Activated CD4-positive, alpha-beta T cell treated with anti-CD3 and anti-CD28 coated beads, Interleukin-2, amount 50 U/mL, for 4 hours (primary cell): ENCODE data around the gene PCDHGA5.
"Not testable (repeated sequence)": the region's sequence is repeated elsewhere in the genome, so short reads cannot be mapped to it uniquely, and the experiment has no call there.

Source experiments
- DNase-seq, 2 experiments: peaks; one replicate each; pipeline ENCODE4 v3.0.0-alpha.2; 2020

Gene PCDHGA5

GRCh38 chr5:141363952-141364660, at the start of gene PCDHGA5:
PCDHGA5 (plus strand) TSS chr5:141364162; CDS start chr5:141364331, 169 bp downstream.
- DNase-seq: no peak

- DNase-seq: not testable (repeated sequence)
Measured at GRCh38 chr5:141316963-141317362, 47.0 kb upstream of the PCDHGA5 start.

DNA sequence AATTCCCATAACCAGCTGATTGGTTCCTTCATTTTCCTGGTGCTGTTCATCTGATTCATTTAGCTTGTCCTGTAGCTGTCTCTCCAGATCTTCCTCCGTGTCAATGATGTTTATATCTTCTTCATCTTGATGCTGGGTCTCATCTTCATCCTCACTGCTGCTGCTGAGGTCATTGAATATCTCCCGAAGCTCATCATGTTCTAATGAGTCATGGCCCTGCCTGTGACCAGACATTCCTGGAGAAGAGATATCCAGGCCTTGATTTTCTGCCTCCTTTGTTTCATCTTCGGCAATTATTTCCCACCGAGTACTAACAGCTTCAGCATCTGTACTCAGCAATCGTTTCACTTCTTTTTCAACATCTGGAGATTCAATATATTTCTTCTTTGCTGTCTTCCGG, 44.8 kb upstream of the PCDHGA5 start:
- DNase-seq: no peak

GRCh38 chr5:141319699-141320098, 44.3 kb upstream of the PCDHGA5 start:
- DNase-seq: no peak

DNA sequence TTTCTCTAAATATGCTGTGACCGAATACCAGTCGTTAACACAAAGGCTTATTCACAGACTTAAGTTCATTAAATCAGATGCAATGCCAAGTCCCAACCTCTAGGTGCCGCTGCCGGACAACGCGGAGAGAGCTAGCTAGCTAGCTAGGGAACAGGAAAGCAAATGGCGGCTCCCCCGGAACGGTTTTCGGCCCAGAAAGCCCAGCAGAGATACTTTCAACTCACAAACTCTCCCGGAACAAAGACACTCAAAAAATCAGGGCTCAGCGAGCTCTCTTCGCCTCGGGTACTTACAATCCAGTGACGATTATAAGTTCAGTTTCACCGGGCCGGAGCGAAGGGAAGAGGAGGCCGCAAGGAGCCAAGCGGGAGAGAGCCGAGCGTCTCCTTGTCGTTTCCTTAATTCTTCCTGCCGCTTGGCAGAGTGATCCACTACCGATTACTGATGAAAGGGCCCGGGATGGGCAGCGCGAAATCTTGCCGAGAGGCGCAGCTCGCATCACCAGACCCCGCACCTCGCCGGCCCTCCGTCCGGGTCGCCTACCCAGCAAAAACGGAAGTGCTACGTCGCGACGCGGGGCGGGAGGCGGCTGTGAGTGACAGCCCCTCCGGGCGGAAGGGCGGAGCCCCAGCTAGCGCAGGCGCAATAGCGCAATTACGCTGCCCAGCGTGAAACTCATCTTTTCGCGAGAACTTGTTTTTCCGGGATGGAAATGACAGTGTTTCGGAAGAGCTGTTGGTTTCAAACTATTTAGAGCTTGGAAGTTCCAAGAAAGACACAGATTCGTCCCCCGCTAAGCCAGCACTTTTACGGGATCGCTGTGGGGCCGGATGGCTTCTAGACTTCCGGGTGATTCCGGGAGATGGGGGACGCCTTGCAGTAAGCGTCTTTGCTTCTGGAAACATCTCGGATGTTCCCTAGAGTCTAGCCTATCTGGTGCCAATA, 43.5 kb upstream of the PCDHGA5 start, which contains the start of gene TAF7:
TAF7 (minus strand) TSS at position 560 of the 945 bp plus-strand sequence. CDS start 740 bp downstream, outside the sequence.
- peak; percentile 89 for DNase-seq

DNA sequence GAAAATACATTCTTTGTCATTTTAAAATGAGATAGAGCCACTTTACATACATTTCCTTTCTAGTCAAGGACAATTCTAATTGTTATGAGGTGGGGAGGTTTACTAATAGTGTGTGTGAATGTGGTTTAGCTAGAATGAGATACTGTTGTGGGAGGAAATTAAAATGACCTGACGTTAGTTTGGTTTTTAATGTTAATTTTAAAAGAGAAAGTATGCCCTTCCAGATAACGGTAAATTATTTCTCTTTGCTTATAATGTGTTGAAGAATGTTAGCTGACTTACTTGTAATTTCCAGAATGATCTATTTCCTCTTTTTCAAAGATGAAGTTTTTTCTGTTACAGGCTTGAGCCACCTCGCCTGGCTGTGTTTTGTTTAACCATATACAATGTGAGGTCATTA, 41.7 kb upstream of the PCDHGA5 start:
- no peak for DNase-seq

DNA sequence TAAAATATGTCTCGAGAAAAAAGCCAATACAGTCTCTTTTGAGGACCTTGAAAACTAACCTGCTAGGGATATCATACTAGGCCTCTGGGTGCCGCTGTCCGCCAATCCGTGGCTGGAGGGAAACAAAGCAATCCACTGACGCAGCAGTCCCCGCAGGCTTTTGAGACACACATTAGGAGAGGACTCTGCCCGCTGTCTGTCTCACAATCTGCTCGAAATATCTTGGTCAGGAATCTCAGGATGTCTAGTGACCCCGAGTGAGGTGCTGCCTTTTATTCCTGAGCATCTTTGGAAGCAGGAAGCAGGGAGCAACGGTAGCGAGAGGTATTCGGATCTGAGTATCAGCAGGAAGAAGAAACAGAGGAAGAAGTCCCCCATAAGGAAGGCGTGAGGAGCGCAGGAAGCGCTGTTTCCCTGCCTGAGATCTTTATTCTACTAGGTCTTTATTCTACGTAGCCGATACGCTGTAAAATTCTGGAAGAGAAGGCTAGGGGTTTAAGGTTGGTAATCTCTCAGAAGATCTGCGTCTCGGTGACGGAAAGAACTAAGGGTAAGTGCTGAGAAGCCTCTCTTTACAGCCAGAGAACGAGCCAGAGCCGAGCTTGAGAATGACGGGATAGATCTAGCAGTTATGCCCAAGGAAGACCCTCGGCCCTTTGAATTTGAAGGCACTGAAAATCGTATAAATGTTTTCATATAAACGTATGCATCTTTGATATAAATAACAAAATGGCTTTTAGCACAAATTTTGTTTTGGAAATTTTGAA, 37.7 kb upstream of the PCDHGA5 start:
- DNase-seq: peak; percentile 60 to 64

- no peak for DNase-seq
Measured at GRCh38 chr5:141328231-141328630, 35.7 kb upstream of the PCDHGA5 start.

- peak; percentile 16 to 20 for DNase-seq
Measured at GRCh38 chr5:141330299-141331080, 33.5 kb upstream of the PCDHGA5 start, which contains the start of gene PCDHGA1. PCDHGA1 (plus strand) TSS chr5:141330514.

DNA sequence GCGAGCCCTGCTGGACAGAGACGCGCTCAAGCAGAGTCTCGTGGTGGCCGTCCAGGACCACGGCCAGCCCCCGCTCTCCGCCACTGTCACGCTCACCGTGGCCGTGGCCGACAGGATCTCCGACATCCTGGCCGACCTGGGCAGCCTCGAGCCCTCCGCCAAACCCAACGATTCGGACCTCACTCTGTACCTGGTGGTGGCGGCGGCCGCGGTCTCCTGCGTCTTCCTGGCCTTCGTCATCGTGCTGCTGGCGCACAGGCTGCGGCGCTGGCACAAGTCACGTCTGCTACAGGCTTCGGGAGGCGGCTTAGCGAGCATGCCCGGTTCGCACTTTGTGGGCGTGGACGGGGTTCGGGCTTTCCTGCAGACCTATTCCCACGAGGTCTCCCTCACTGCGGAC, 31.4 kb upstream of the PCDHGA5 start:
- not testable (repeated sequence) for DNase-seq

GRCh38 chr5:141338538-141339306, 25.2 kb upstream of the PCDHGA5 start, which contains the start of gene PCDHGA2:
PCDHGA2 (plus strand) TSS chr5:141338760.
- DNase-seq: no peak

GRCh38 chr5:141340781-141341354, 23.1 kb upstream of the PCDHGA5 start:
- DNase-seq: not testable (repeated sequence)

- no peak for DNase-seq
Measured at GRCh38 chr5:141342773-141343172, 21.2 kb upstream of the PCDHGA5 start.

DNA sequence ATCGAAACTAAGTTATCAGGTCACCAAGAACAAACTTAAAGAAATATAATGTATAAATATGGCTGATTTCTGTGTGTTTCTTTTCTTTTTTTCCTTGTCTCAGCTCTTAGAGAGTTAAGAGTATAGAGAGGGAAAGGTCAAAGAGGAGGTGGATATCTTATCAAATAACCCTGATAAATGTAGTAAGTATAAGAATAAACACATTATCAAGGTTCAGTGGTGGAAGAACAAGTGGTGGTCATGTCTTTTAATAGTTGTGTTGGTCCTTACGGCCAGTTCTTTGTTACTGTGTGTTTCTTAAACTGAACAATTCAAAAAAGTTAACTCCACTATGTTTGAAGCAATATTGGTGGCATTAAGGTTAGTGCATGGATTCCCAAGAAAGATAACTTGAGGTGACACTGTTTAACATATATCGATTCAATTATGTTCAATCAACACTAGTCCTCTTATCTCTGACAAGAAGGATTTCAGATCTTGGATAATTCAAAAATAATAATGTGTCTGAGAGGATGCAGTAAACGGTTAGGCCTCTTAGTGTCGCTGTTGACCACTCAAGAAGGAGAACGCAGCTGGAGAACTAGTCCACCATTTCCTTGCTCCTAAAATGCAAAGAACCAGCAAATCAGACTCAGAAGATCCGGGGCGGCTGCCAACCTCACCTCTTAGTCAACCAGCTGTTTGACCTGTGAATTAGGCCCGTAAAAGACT, 20.6 kb upstream of the PCDHGA5 start, which contains the start of gene PCDHGA3:
PCDHGA3 (plus strand) TSS at position 588 of the 711 bp plus-strand sequence. CDS start 205 bp downstream, outside the sequence.
- DNase-seq: no peak

- no peak for DNase-seq
Measured at GRCh38 chr5:141343953-141344463, 20.0 kb upstream of the PCDHGA5 start.

- DNase-seq: no peak
Measured at GRCh38 chr5:141345327-141345726, 18.6 kb upstream of the PCDHGA5 start.

DNA sequence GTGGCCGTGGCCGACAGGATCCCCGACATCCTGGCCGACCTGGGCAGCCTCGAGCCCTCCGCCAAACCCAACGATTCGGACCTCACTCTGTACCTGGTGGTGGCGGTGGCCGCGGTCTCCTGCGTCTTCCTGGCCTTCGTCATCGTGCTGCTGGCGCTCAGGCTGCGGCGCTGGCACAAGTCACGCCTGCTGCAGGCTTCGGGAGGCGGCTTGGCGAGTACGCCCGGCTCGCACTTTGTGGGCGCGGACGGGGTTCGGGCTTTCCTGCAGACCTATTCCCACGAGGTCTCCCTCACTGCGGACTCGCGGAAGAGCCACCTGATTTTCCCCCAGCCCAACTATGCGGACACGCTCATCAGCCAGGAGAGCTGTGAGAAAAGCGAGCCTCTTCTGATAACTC, 17.9 kb upstream of the PCDHGA5 start:
- DNase-seq: not testable (repeated sequence)

DNA sequence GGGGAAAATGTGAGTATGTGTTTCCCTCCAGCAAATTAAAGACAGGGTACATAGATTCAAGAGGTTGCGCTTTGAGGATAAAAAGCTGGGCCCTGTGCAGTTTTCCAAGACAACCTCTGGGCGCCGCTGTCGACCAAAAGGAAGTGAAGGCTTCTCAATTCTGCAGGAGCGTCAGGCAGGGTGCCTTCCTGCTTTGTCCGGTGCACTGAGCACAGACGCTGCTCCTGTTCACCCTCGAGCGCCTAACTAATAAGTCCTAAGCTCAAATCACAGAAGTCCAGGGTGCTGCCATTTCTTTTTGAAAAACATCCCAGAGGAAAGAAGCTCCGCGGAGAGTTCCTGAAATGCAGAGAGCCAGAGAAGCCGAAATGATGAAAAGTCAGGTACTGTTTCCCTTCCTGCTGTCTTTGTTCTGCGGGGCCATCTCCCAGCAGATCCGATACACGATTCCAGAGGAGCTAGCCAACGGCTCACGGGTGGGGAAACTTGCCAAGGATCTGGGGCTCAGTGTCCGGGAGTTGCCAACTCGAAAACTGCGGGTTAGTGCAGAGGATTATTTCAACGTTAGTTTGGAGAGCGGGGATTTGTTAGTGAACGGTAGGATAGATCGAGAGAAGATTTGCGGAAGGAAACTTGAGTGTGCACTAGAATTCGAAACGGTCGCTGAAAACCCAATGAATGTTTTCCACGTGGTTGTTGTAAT, 13.9 kb upstream of the PCDHGA5 start, which contains the start of gene PCDHGB1:
PCDHGB1 (plus strand) TSS at position 183 of the 703 bp plus-strand sequence; CDS start at position 345, 162 bp downstream.
- peak in 1 of 2 experiments; percentile 8 for DNase-seq

- DNase-seq: no peak
Measured at GRCh38 chr5:141351591-141351990, 12.4 kb upstream of the PCDHGA5 start.
